Kidney epithelial cell (primary cell): ENCODE results near the gene SAP25. TPM values are rescaled to one million over a fixed set of nuclear protein-coding genes. Genes with fewer than 3 reads are reported as not detected.
"Not testable (repeated sequence)": the region's sequence is repeated elsewhere in the genome, so short reads cannot be mapped to it uniquely, and the experiment has no call there.

Experiments used
- DNase-seq: peaks from one replicate; pipeline ENCODE4 v3.0.0-alpha.2; 2010; ENCODE audit warnings: low read depth
- H3K27me3 ChIP-seq: 2 replicates; pipeline ENCODE4 v1.6.0; 2011; ENCODE audit warnings: low read length; ENCODE audit not compliant: control insufficient read depth, insufficient read depth
- H3K36me3 ChIP-seq: 2 replicates; pipeline ENCODE4 v1.5.1; 2011; ENCODE audit warnings: low read length; ENCODE audit not compliant: control insufficient read depth, insufficient read depth
- H3K4me3 ChIP-seq: 2 replicates; pipeline ENCODE4 v1.5.1; 2011; ENCODE audit warnings: low read depth, mild to moderate bottlenecking, control low read depth, low read length
- total RNA-seq: library from RNA; depleted of rRNA; stranded (reverse); fragments of >200 nt; gene quantifications from 2 replicates; pipeline ENCODE4 v1.2.3, GENCODE V29; 2015
- TF ChIP-seq, protein P1 (sequence below): IDR thresholded peaks from 2 replicates; pipeline ENCODE4 v1.5.1; 2011; ENCODE audit warnings: mild to moderate bottlenecking, moderate library complexity, low read length, control low read depth, inconsistent platforms; ENCODE audit not compliant: insufficient read depth, poor library complexity, severe bottlenecking

The SAP25 gene
- total RNA-seq, 1 donor from 2014 or later = not detected

DNA sequence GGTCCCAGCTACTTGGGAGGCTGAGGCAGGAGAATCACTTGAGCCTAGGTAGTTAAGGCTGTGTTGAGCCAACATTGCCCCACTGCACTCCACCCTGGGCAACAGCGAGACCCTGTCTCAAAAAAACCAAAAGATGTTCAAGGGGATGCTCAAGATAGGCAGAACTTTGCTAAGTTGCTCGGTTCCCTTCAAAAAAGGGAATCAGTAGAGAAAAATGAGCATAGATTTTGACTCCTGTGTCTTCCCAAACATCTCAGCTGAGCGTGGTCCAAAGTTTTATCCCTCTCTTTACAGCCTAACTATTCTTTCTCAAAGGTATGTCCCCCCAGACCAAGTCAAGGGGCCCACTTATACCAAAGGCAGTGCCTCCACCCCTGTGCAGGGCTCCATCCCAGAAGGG is 20.7 kb downstream of the SAP25 start:
- Histone ChIP-seq H3K36me3 (no peaks in the 10 kb centered on the region), H3K4me3 (no peak overlapping the region)
- TF ChIP-seq, protein P1, sequence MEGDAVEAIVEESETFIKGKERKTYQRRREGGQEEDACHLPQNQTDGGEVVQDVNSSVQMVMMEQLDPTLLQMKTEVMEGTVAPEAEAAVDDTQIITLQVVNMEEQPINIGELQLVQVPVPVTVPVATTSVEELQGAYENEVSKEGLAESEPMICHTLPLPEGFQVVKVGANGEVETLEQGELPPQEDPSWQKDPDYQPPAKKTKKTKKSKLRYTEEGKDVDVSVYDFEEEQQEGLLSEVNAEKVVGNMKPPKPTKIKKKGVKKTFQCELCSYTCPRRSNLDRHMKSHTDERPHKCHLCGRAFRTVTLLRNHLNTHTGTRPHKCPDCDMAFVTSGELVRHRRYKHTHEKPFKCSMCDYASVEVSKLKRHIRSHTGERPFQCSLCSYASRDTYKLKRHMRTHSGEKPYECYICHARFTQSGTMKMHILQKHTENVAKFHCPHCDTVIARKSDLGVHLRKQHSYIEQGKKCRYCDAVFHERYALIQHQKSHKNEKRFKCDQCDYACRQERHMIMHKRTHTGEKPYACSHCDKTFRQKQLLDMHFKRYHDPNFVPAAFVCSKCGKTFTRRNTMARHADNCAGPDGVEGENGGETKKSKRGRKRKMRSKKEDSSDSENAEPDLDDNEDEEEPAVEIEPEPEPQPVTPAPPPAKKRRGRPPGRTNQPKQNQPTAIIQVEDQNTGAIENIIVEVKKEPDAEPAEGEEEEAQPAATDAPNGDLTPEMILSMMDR = no peak

DNA sequence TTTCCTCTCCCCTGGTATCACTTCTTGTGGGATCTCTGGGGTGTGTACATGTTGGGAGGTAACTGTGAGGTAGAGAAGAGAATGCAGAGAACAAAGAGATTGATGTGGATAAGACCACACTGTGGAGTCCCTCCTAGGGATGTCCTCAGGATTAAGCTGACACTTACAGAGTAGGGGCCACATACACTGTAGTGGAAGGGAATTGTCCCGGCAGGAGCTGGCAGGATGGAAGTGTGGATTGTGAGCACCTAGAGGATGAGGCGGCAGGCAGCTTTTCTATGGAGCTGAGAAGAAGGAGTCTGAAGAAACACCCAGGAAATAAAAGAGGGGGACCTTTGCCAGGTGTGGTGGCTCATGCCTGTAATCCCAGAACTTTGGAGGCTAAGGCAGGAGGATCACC is 21.2 kb downstream of the SAP25 start:
- H3K27me3 ChIP-seq = no peaks in the 10 kb centered on the region
- H3K36me3 ChIP-seq = no peaks in the 10 kb centered on the region
- no peak for DNase-seq
- no peak overlapping the region for H3K4me3 ChIP-seq
- TF ChIP-seq, protein P1 = no peak

More for the DNA sequence above, 20.7 kb downstream of the SAP25 start:
- DNase-seq = no peak
- H3K27me3 ChIP-seq = no peaks in the 10 kb centered on the region

DNA sequence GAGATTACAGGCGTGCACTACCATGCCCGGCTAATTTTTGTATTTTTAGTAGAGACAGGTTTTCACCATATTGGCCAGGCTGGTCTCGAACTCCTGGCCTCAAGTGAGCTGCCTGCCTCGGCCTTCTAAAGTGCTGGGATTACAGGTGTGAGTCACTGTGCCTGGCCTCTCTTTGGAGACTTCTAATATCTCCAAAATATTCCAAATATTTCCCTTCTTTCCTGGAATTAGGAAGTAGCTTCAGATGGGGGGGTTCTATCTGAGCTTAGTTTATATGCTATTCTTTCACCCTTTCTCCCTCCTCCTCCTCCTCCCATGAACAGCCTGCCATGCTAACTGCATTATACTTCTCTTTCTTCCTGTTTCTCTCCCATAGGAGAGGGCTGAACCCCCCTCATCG is 25.3 kb downstream of the SAP25 start:
- not testable (repeated sequence) for DNase-seq, H3K4me3 ChIP-seq

DNA sequence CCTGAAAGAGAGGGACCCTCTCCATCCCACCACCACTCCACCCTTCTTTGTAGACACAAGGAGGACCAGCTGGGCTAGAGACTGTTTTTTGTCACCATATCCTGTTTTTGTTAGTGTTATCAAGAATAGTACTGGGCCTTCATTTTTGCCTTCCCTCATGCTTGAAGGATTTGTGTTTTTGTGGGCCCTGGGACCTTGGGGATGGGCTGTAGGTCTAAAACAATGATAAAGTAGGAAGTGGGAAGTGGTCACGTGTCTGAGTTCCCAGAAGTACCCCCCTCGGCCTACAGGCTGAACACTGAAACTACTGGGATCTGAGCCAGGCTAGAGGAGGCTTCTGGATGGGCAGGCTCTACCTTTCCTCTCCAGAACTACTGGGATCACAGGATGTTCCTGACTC is 25.8 kb downstream of the SAP25 start:
- no peaks in the 10 kb centered on the region for H3K36me3 ChIP-seq
- no peaks in the 10 kb centered on the region for H3K27me3 ChIP-seq
- TF ChIP-seq, protein P1 = no peak
- H3K4me3 ChIP-seq = no peak overlapping the region
- DNase-seq = no peak

More for the DNA sequence above, 25.3 kb downstream of the SAP25 start:
- H3K36me3 ChIP-seq, H3K27me3 ChIP-seq: not testable (repeated sequence)

DNA sequence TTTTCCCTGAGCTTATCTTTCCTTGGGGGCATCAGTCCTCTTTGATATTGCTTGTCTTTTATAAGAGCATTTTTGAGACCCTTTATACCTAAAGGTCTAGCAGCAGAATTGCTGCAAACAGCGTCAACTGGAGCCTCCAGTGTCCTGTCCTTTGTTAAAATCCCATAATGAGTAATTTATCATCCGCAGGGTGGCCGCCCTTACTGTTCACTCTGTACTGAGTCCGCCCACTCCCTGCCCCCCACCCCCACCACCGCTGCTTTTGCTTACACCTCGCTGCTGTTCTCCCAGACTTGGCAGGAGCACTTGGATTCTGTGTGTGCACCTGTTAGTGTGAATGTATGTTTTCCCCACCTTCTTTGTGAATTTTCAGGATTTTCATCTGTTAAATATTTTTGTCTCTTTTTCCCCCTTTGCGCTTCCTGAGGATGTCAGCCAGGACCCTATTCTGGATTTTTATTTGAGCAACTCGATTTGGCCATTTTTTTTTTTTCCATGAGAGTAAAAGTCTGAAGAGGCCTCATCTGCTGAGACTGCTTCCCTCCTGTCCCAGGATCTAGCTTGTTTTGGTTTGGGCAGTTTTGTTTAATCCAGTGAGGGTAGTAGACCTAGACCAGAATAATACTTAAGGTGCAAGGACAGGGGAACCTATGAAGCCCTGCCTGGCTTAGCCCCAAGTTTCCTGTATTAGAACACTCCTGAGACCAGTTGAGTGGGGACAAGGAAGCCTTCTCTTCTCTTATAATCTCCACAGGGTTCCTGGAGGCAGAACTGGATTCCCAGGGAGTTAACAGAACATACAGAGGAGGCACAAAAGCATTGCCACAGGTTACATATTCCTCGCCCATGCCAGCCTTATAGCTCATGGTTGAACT is 26.5 kb downstream of the SAP25 start:
- no peak for DNase-seq
- no peaks in the 10 kb centered on the region for H3K27me3 ChIP-seq
- H3K36me3 ChIP-seq = no peaks in the 10 kb centered on the region
- H3K4me3 ChIP-seq = no peak overlapping the region
- TF ChIP-seq, protein P1 = no peak

DNA sequence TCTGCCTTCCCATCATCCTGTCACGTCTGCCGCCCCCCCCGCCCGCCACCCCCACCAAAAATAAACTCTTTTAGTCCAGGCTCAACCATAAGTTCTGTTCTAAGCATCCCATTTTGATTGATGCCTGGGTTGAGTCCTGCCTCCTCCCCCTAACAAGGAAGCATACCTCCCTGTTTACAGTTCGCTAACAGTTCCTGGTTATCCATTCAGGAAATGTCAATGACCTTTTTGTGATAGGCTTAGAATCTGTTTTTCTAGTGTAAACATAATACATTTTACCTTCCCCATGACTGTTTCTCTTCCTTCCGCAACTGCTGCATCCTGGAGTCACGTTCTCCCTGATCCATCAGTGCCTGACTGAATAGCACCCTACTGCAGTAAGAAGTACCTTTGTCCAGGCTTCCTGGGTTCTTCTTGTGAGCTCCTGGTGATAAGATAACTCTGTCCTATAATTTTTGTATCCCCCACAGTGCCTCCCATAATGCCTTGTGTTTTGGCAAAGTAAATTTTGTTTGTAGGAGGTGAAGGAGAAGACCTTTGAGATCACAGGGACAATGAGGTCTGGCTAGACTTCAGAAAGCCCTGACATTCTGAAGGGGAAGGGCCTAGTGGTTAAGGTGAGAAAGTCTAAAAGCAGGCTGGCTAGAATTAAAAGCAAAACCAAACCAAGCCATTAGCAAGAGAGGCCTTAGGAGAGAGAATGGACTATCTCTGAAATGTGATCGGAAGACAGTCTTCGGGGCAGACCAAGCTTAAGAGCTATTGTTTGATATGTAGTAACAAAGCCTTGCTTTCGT is 27.4 kb downstream of the SAP25 start:
- Histone ChIP-seq H3K36me3 (no peaks in the 10 kb centered on the region), H3K27me3 (no peaks in the 10 kb centered on the region), H3K4me3 (no peak overlapping the region)
- TF ChIP-seq, protein P1 = no peak
- DNase-seq = no peak
